IMR-90 (cell line): ENCODE data around the gene CYP2W1.

ENCODE experiments used
- CEBPB ChIP-seq: IDR thresholded peaks from 2 replicates; pipeline ENCODE4 v1.6.1; 2012; ENCODE audit warnings: low read depth, low read length, improper control_type of control experiment
- CTCF ChIP-seq: conservative IDR thresholded peaks from 2 replicates; pipeline ENCODE4 v1.5.1; 2012; ENCODE audit warnings: mild to moderate bottlenecking, low read depth, low read length, improper control_type of control experiment
- MAFK ChIP-seq: IDR thresholded peaks from 2 replicates; pipeline ENCODE4 v1.6.1; 2012; ENCODE audit warnings: low read depth, low read length, improper control_type of control experiment
- RAD21 ChIP-seq: IDR thresholded peaks from 2 replicates; pipeline ENCODE4 v1.6.1; 2012; ENCODE audit warnings: low read length, improper control_type of control experiment
- TF ChIP-seq, protein P1 (sequence below): fragments of 150-350 bp; IDR thresholded peaks from 2 replicates; pipeline ENCODE4 v1.6.1; 2017; ENCODE audit warnings: mild to moderate bottlenecking, antibody characterized with exemption, low read length, low read depth

- no peak for TF ChIP-seq CTCF
- TF ChIP-seq CEBPB: no peak
- TF ChIP-seq RAD21: no peak
- TF ChIP-seq, protein P1, sequence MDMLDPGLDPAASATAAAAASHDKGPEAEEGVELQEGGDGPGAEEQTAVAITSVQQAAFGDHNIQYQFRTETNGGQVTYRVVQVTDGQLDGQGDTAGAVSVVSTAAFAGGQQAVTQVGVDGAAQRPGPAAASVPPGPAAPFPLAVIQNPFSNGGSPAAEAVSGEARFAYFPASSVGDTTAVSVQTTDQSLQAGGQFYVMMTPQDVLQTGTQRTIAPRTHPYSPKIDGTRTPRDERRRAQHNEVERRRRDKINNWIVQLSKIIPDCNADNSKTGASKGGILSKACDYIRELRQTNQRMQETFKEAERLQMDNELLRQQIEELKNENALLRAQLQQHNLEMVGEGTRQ: no peak
- TF ChIP-seq MAFK: no peak
These were observed 18.4 kb upstream of the CYP2W1 start for GRCh38 chr7:964401-965231.
